K562 (cell line): ENCODE results near the gene CD34. TPM values are rescaled to one million over a fixed set of nuclear protein-coding genes. Genes with fewer than 3 reads are reported as not detected.

Source experiments
- ATAC-seq: fragments of 200-7000 bp; cut with Tn5 transposase; 3 replicates; pipeline ENCODE4 v1.9.1; 2020; ENCODE audit warnings: moderate library complexity
- BruUV-seq: library from RNA; stranded (reverse); fragments of 400-500 nt; replicated peaks from 2 replicates; lab custom pipeline; 2021; lab: Mats Ljungman, UMichigan
- CTCF ChIA-PET: fragments of 300-600 bp; formaldehyde crosslinking; extraction: SDS; loops from one replicate; lab custom pipeline; 2021; ENCODE audit warnings: low intra/inter-chr PET ratio; lab: Yijun Ruan, JAX
- POLR2A ChIA-PET: fragments of 300-600, 350-650 bp; sonication (Branson Sonifier 250); formaldehyde crosslinking; extraction: SDS; loops from one replicate; lab custom pipeline; 2021; ENCODE audit warnings: antibody characterized with exemption, inconsistent platforms; lab: Yijun Ruan, JAX
- DNase-seq, 4 experiments: peaks; one replicate each; pipeline versions ENCODE4 v3.0.0 to v3.0.0-alpha.2; 2011 to 2018; ENCODE audit warnings: low spot score in 3 of 4, mixed read lengths in 3 of 4; ENCODE audit errors: extremely low read depth in 1 of 4
- FAIRE-seq: peaks from 2 replicates; lab custom pipeline; 2011; peaks lifted over from hg19 to GRCh38; lab: Jason Lieb, UNC
- H2AFZ ChIP-seq: 2 replicates; pipeline ENCODE4 v1.6.0; 2011; ENCODE audit warnings: low read depth, low read length, control low read depth, inconsistent platforms
- H3K27ac ChIP-seq: fragments of 200-600 bp; 3 replicates; pipeline ENCODE4 v1.8.0; 2011; ENCODE audit warnings: low read depth, mild to moderate bottlenecking, control low read depth, inconsistent platforms, low read length, moderate library complexity, mixed read lengths; ENCODE audit errors: extremely low read depth
- H3K27me3 ChIP-seq, 2 experiments: fragments of 300-600 bp in 1 of 2; 2 replicates in 1 of 2; 3 replicates in 1 of 2; pipeline versions ENCODE4 v1.6.0 to v1.8.0; 2011; ENCODE audit warnings: inconsistent platforms in 2 of 2, low read length in 2 of 2, mild to moderate bottlenecking in 1 of 2, mixed read lengths in 1 of 2, moderate library complexity in 1 of 2; ENCODE audit not compliant: control insufficient read depth in 2 of 2, insufficient read depth in 2 of 2
- H3K36me3 ChIP-seq: fragments of 300-600 bp; 3 replicates; pipeline ENCODE4 v1.8.0; 2011; ENCODE audit warnings: mild to moderate bottlenecking, low read length, inconsistent platforms; ENCODE audit not compliant: control insufficient read depth, insufficient read depth
- H3K4me1 ChIP-seq, 2 experiments: fragments of 200-600 bp in 1 of 2; replicated peaks in 1 of 2; 2 replicates in 1 of 2; 3 replicates in 1 of 2; pipeline versions ENCODE4 v1.5.1 to v1.8.0; 2011; ENCODE audit warnings: inconsistent platforms in 2 of 2, low read length in 2 of 2, mild to moderate bottlenecking in 1 of 2, mixed read lengths in 1 of 2, moderate library complexity in 1 of 2; ENCODE audit not compliant: control insufficient read depth in 2 of 2, insufficient read depth in 2 of 2
- H3K4me2 ChIP-seq: 2 replicates; pipeline ENCODE4 v1.6.1; 2011; ENCODE audit warnings: low read length, control low read depth, inconsistent platforms, mixed read lengths; ENCODE audit not compliant: insufficient read depth
- H3K4me3 ChIP-seq: fragments of 200-600 bp; sonication (generic), shearing (Covaris generic); 2 replicates; pipeline ENCODE4 v1.5.1; 2016; ENCODE audit warnings: control low read depth, inconsistent platforms
- H3K79me2 ChIP-seq: fragments of 200-600 bp; 3 replicates; pipeline ENCODE4 v1.8.0; 2011; ENCODE audit warnings: low read length, inconsistent platforms; ENCODE audit not compliant: control insufficient read depth, insufficient read depth
- H3K9ac ChIP-seq, 2 experiments: 2 replicates each; pipeline versions ENCODE4 v1.6.0 to v1.6.1; 2011; ENCODE audit warnings: low read depth in 2 of 2, low read length in 2 of 2, control low read depth in 1 of 2, inconsistent platforms in 1 of 2, mild to moderate bottlenecking in 1 of 2, mixed read lengths in 1 of 2; ENCODE audit not compliant: insufficient read depth in 1 of 2
- H3K9me1 ChIP-seq: one replicate; pipeline ENCODE4 v1.6.0; 2011; ENCODE audit warnings: inconsistent platforms, mild to moderate bottlenecking, low read length, moderate library complexity; ENCODE audit not compliant: control insufficient read depth, insufficient read depth
- H3K9me3 ChIP-seq: replicated peaks from 2 replicates; pipeline ENCODE4 v1.5.1; 2011; ENCODE audit warnings: low read depth, low read length, inconsistent platforms; ENCODE audit not compliant: control insufficient read depth, insufficient read depth
- H4K20me1 ChIP-seq: replicated peaks from 2 replicates; pipeline ENCODE4 v1.6.1; 2011; ENCODE audit warnings: low read length, inconsistent platforms, mixed read lengths; ENCODE audit not compliant: control insufficient read depth, insufficient read depth
- CBX8 ChIP-seq: fragments of 200-600 bp; sonication (generic); IDR thresholded peaks from 2 replicates; pipeline ENCODE4 v1.6.1; 2012; ENCODE audit warnings: borderline replicate concordance, mixed run types, low read depth, mild to moderate bottlenecking, moderate library complexity, mixed read lengths, low read length, control low read depth, inconsistent platforms; ENCODE audit not compliant: poor library complexity, severe bottlenecking; ENCODE audit errors: extremely low read depth
- CREM ChIP-seq: IDR thresholded peaks from 2 replicates; pipeline ENCODE4 v1.6.1; 2014; ENCODE audit warnings: antibody characterized with exemption, low read depth
- KLF16 ChIP-seq: IDR thresholded peaks from 2 replicates; pipeline ENCODE4 v1.6.1; 2016; ENCODE audit warnings: antibody characterized with exemption
- MAZ ChIP-seq, 2 experiments: fragments of 450-650 bp in 1 of 2; sonication (generic) in 1 of 2; formaldehyde crosslinking; IDR thresholded peaks in 1 of 2; conservative IDR thresholded peaks in 1 of 2; 2 replicates each; pipeline versions ENCODE4 v1.4.0 to v1.5.0; 2020; ENCODE audit warnings: mild to moderate bottlenecking in 1 of 2, missing genetic modification reagents in 1 of 2
- RBBP5 ChIP-seq: fragments of 200-600 bp; sonication (generic); IDR thresholded peaks from 2 replicates; pipeline ENCODE4 v1.6.1; 2012; ENCODE audit warnings: borderline replicate concordance, mild to moderate bottlenecking, low read length, control low read depth, inconsistent platforms; ENCODE audit not compliant: insufficient read depth, poor library complexity, severe bottlenecking
- TOE1 ChIP-seq, 2 experiments: fragments of 450-650 bp in 1 of 2; sonication (generic) in 1 of 2; formaldehyde crosslinking in 1 of 2; IDR thresholded peaks; 2 replicates each; pipeline versions ENCODE4 v1.7.1 to v1.8.0; 2016 to 2022; ENCODE audit warnings: borderline replicate concordance in 2 of 2, mild to moderate bottlenecking in 2 of 2, antibody characterized with exemption in 1 of 2, inconsistent platforms in 1 of 2, low read depth in 1 of 2, missing genetic modification reagents in 1 of 2, moderate library complexity in 1 of 2
- ZNF143 ChIP-seq: sonication (generic); formaldehyde crosslinking; IDR thresholded peaks from 2 replicates; pipeline ENCODE4 v1.9.0; 2022; ENCODE audit warnings: mild to moderate bottlenecking, missing genetic modification reagents
- ZNF174 ChIP-seq: fragments of 250-450 bp; sonication (Bioruptor Pico); IDR thresholded peaks from 2 replicates; pipeline ENCODE4 v1.4.0; 2020; ENCODE audit warnings: mild to moderate bottlenecking
- WGBS: fragments of 100-300 bp; shearing (Covaris generic); methylation state at CpG from one replicate; pipeline ENCODE4 v1.1.6; 2016; ENCODE audit warnings: low coverage, mixed read lengths; ENCODE audit not compliant: insufficient coverage; ENCODE audit errors: missing lambda C conversion rate; 5-methylcytosine and 5-hydroxymethylcytosine counted together
- in situ Hi-C: fragments of 300-500 bp; cut with MboI; formaldehyde crosslinking; loops from 4 replicates; pipeline ENCODE4 v1.15.0; 2018; ENCODE audit warnings: inconsistent platforms, mixed read lengths
- intact Hi-C: fragments of 100-400 bp; cut with micrococcal nuclease; formaldehyde crosslinking; loops from 2 replicates; pipeline ENCODE4 v1.14.2; 2022
- polyA plus RNA-seq, 8 experiments: library from polyadenylated mRNA; depleted of rRNA in 4 of 8; stranded (reverse) in 5 of 8; unstranded in 3 of 8; fragments of >200 nt; fragmentation: Nextera tagmentation in 2 of 8; fragmentation: Illumina TruSeq in 1 of 8; extraction: Ambion mirVana in 2 of 8; extraction: Trizol in 1 of 8; gene quantifications; 2 replicates each; pipeline versions ENCODE4 v1.2.1 to v1.2.3, GENCODE V29; 2011 to 2014; ENCODE audit warnings: inconsistent platforms in 1 of 8, missing spikeins in 1 of 8
- total RNA-seq, 7 experiments: library from RNA; depleted of rRNA in 6 of 7; stranded (reverse); fragments of >200 nt in 6 of 7; fragmentation: Illumina TruSeq in 2 of 7; extraction: Trizol in 2 of 7; gene quantifications; 2 replicates each; pipeline versions ENCODE4 v1.2.1 to v1.2.3, GENCODE V29; 2011 to 2021; ENCODE audit warnings: low replicate concordance in 1 of 7
- TF ChIP-seq, protein P1 (sequence below), 2 experiments: fragments of 450-650 bp in 1 of 2; sonication (generic) in 1 of 2; formaldehyde crosslinking in 1 of 2; IDR thresholded peaks in 1 of 2; conservative IDR thresholded peaks in 1 of 2; 2 replicates each; pipeline versions ENCODE4 v1.6.1 to v1.8.1; 2016 to 2023; ENCODE audit warnings: mild to moderate bottlenecking in 2 of 2, moderate library complexity in 2 of 2, inconsistent platforms in 1 of 2, missing genetic modification reagents in 1 of 2
- TF ChIP-seq, protein P2 (sequence below), 2 experiments: fragments of 250-450 bp in 1 of 2; fragments of 450-650 bp in 1 of 2; sonication (Bioruptor Pico) in 1 of 2; IDR thresholded peaks; 2 replicates each; pipeline versions ENCODE4 v1.6.1 to v1.8.0; 2016 to 2021; ENCODE audit warnings: mild to moderate bottlenecking in 2 of 2, moderate library complexity in 2 of 2, missing compliant biosample characterization in 1 of 2, missing genetic modification characterization in 1 of 2
- TF ChIP-seq, protein P3 (sequence below): fragments of 450-650 bp; formaldehyde crosslinking; IDR thresholded peaks from 2 replicates; pipeline ENCODE4 v1.4.0; 2020; ENCODE audit warnings: mild to moderate bottlenecking, moderate library complexity

Gene CD34
- total and polyA plus RNA-seq, 9 of the 15 experiments (the other 6 are each of a cell fraction or from before 2014, with no cell fraction given) = not detected

DNA sequence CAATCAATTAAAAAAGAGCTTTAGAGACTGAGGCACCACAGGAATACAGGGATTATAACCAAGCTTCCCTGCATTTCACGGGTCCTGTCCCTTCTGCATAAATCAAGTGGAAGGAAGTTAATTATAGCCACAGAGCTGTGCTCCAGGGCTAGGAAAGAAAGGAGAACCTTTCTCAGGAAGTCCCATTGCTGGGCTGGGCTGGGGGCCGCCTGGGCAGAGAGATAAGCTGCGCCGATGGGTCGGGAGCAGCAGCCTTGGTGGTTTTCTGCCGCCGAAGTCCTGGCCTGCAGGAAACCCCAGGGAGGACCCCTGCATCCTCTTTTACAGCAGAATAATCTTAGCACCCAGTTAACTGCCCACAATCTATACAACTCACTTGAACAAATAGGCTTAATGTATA is 12.6 kb upstream of the CD34 start (continued):
- TF ChIP-seq, protein P1, sequence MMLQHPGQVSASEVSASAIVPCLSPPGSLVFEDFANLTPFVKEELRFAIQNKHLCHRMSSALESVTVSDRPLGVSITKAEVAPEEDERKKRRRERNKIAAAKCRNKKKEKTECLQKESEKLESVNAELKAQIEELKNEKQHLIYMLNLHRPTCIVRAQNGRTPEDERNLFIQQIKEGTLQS (IDR thresholded peaks at IDR 0.05) = no peak
- TF ChIP-seq, protein P1 (CRISPR knock-in tag; conservative IDR thresholded peaks at IDR 0.05) = no peak
- TF ChIP-seq, protein P2, sequence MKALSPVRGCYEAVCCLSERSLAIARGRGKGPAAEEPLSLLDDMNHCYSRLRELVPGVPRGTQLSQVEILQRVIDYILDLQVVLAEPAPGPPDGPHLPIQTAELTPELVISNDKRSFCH (CRISPR knock-in tag; IDR thresholded peaks at IDR 0.05) = no peak
- TF ChIP-seq, protein P2 (tag; IDR thresholded peaks at IDR 0.05) = 0 out of 2 replicates have a peak, but pooled peaks have one; percentile 33
- TF ChIP-seq CREM = 0 out of 2 replicates have a peak, but pooled peaks have one; percentile 29
- TF ChIP-seq KLF16 = peak; percentile 79
- no peak for TF ChIP-seq ZNF174 (CRISPR knock-in tag)
- TF ChIP-seq, protein P3, sequence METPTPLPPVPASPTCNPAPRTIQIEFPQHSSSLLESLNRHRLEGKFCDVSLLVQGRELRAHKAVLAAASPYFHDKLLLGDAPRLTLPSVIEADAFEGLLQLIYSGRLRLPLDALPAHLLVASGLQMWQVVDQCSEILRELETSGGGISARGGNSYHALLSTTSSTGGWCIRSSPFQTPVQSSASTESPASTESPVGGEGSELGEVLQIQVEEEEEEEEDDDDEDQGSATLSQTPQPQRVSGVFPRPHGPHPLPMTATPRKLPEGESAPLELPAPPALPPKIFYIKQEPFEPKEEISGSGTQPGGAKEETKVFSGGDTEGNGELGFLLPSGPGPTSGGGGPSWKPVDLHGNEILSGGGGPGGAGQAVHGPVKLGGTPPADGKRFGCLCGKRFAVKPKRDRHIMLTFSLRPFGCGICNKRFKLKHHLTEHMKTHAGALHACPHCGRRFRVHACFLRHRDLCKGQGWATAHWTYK (CRISPR knock-in tag) = no peak

DNA sequence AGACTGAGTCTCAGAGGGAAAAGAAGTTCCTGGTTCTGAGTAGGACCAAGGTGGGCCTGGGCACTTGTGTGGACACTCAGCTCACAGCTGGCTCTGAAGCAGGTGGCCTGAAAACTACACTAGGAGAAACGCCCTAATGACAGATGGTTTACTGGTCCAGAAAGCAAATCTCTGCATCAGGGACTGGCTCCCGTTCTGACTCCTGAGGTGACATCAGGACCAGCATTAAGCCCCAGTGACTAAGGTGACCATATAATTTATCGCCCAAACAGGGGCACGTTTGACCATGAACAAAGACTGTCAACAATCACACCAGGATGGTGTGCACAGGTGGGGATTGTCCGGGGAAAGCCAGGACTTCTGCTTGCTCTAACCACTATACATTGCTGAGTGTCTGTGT is 12.2 kb upstream of the CD34 start:
- intact Hi-C loops = loop anchor here (1.0 kb wide), 3 partner anchors 38 to 45 kb away; no protein-coding TSS in a partner anchor
- H3K9ac ChIP-seq = no peak overlapping the region
- H3K27ac ChIP-seq = no peak overlapping the region
- TF ChIP-seq TOE1 (IDR thresholded peaks at IDR 0.05; ENCODE audit: borderline replicate concordance) (no peak), TOE1 (CRISPR knock-in tag; IDR thresholded peaks at IDR 0.05; ENCODE audit: borderline replicate concordance, low read depth) (0 out of 2 replicates have a peak, but pooled peaks have one; percentile 50), MAZ (CRISPR knock-in tag; conservative IDR thresholded peaks at IDR 0.05 in 1 of 2, IDR thresholded peaks at IDR 0.05 in 1 of 2) (no peak), CBX8 (no peak), RBBP5 (peak; percentile 8), ZNF143 (CRISPR knock-in tag) (0 out of 2 replicates have a peak, but pooled peaks have one; percentile 6)
- H3K4me2 ChIP-seq = peak overlapping the region; percentile 37
- CTCF ChIA-PET = no interaction called here
- peak overlapping the region; percentile 71 for H2AFZ ChIP-seq
- H3K9me3 ChIP-seq = no peaks in the 10 kb centered on the region
- in situ Hi-C loops = no loop called here
- no peaks in the 10 kb centered on the region for H4K20me1 ChIP-seq
- no peaks in the 10 kb centered on the region for H3K36me3 ChIP-seq
- no peaks in the 10 kb centered on the region for H3K9me1 ChIP-seq
- POLR2A ChIA-PET = interaction anchor here (0.7 to 2.8 kb wide), 6 partner anchors 10 to 73 kb away, joined by 3 to 8 read pairs (median 4); partner anchors contain the start of gene CD34
- peaks cover 6 to 21% of the 10 kb centered on the region in 2 experiments; a peak in 4 of 5 replicates for H3K4me1 ChIP-seq
- DNase-seq (no peak), FAIRE-seq (no peak), ATAC-seq (peak; percentile 35)
- BruUV-seq = no TSS peak
- H3K4me3 ChIP-seq = no peak overlapping the region
- H3K79me2 ChIP-seq = no peaks in the 10 kb centered on the region
- WGBS = 13% methylated on average over 5 of the region's 5 CpGs
- H3K27me3 ChIP-seq = no peaks in the 10 kb centered on the region
